ENCODE data around the gene TIMM50. TPM values are rescaled to one million over a fixed set of nuclear protein-coding genes. Genes with fewer than 3 reads are reported as not detected.

TIMM50 gene
- total RNA-seq, 1 donor from 2014 or later: 82.2 TPM

- Mint-ChIP-seq H3K27me3 (peaks cover 6% of the 10 kb centered on the region), H3K36me3 (no peaks in the 10 kb centered on the region), H3K4me1 (ENCODE audit: unreplicated experiment) (peaks cover 32% of the 10 kb centered on the region), H3K9me3 (no peaks in the 10 kb centered on the region), H3K27ac (peak within 1 kb of the TSS; percentile 94), H3K4me3 (peak within 1 kb of the TSS; percentile 98)
- peak; percentile 84 for TF ChIP-seq CTCF (conservative IDR thresholded peaks at IDR 0.05)
- DNase-seq (ENCODE audit: extremely low spot score, unreplicated experiment): peak; percentile 96
Observed at GRCh38 chr19:39539518-39540332, 59.1 kb downstream of the TIMM50 start, which contains the start of gene EID2. Gene EID2 (minus strand): TSS chr19:39540161. CDS start chr19:39540079, 82 bp downstream.

GRCh38 chr19:39540333-39540673 lies 59.7 kb downstream of the TIMM50 start:
- DNase-seq (ENCODE audit: extremely low spot score, unreplicated experiment): no peak
- H3K27ac Mint-ChIP-seq: peak overlapping the region; percentile 94
- H3K9me3 Mint-ChIP-seq: no peaks in the 10 kb centered on the region
- H3K27me3 Mint-ChIP-seq: peaks cover 6% of the 10 kb centered on the region
- H3K4me3 Mint-ChIP-seq: peak overlapping the region; percentile 98
- peaks cover 32% of the 10 kb centered on the region for H3K4me1 Mint-ChIP-seq (ENCODE audit: unreplicated experiment)
- TF ChIP-seq CTCF (conservative IDR thresholded peaks at IDR 0.05): peak; percentile 13
- no peaks in the 10 kb centered on the region for H3K36me3 Mint-ChIP-seq

Other genes with a start within 250 kb of the TIMM50 start
- not detected in 2 replicates for gene IFNL3, start 235.8 kb upstream of the TIMM50 start, total RNA-seq (ENCODE audit: low replicate concordance)
- gene IFNL4, start 232.0 kb upstream of the TIMM50 start, total RNA-seq (ENCODE audit: low replicate concordance): not detected in 2 replicates
- not detected in 2 replicates for gene IFNL2, start 212.4 kb upstream of the TIMM50 start, total RNA-seq (ENCODE audit: low replicate concordance)
- not detected in 2 replicates for gene IFNL1, start 184.4 kb upstream of the TIMM50 start, total RNA-seq (ENCODE audit: low replicate concordance)
- gene LRFN1, start 160.0 kb upstream of the TIMM50 start, total RNA-seq (ENCODE audit: low replicate concordance): 3.6 and 5.6 TPM in 2 replicates
- not detected in 2 replicates for gene GMFG, start 144.8 kb upstream of the TIMM50 start, total RNA-seq (ENCODE audit: low replicate concordance)
- 116 and 123 TPM in 2 replicates for gene SAMD4B, start 138.4 kb upstream of the TIMM50 start, total RNA-seq (ENCODE audit: low replicate concordance)
- 36.9 and 43.6 TPM in 2 replicates for gene PAF1, start 89.7 kb upstream of the TIMM50 start, total RNA-seq (ENCODE audit: low replicate concordance)
- gene MED29, start 89.5 kb upstream of the TIMM50 start, total RNA-seq (ENCODE audit: low replicate concordance): 37.3 and 40.8 TPM in 2 replicates
- 36.0 and 101 TPM in 2 replicates for gene ZFP36, start 74.0 kb upstream of the TIMM50 start, total RNA-seq (ENCODE audit: low replicate concordance)
- gene PLEKHG2, start 68.2 kb upstream of the TIMM50 start, total RNA-seq (ENCODE audit: low replicate concordance): 32.9 and 86.7 TPM in 2 replicates
- 2,174 and 2,175 TPM in 2 replicates for gene RPS16, start 44.9 kb upstream of the TIMM50 start, total RNA-seq (ENCODE audit: low replicate concordance)
- 142 and 144 TPM in 2 replicates for gene SUPT5H, start 35.3 kb upstream of the TIMM50 start, total RNA-seq (ENCODE audit: low replicate concordance)
- 0.74 and 2.7 TPM in 2 replicates for gene DLL3, start 18.1 kb downstream of the TIMM50 start, total RNA-seq (ENCODE audit: low replicate concordance)
- gene SELENOV, start 34.3 kb downstream of the TIMM50 start, total RNA-seq (ENCODE audit: low replicate concordance): 1.1 TPM in 1 of 2 replicates, not detected in the other
- 1.1 and 4.8 TPM in 2 replicates for gene EID2B, start 52.0 kb downstream of the TIMM50 start, total RNA-seq (ENCODE audit: low replicate concordance)
- 15.3 and 19.2 TPM in 2 replicates for gene EID2, start 59.3 kb downstream of the TIMM50 start, total RNA-seq (ENCODE audit: low replicate concordance)
- not detected in 2 replicates for gene LGALS13, start 121.7 kb downstream of the TIMM50 start, total RNA-seq (ENCODE audit: low replicate concordance)
- gene LGALS16, start 175.1 kb downstream of the TIMM50 start, total RNA-seq (ENCODE audit: low replicate concordance): not detected in 2 replicates
- 0.48 TPM in 1 of 2 replicates, not detected in the other for gene LGALS14, start 223.6 kb downstream of the TIMM50 start, total RNA-seq (ENCODE audit: low replicate concordance)

Measured in type B pancreatic cell (in vitro differentiated cells).